Stimulated activated CD8-positive, alpha-beta memory T cell treated with anti-CD3 and anti-CD28 coated beads, Interleukin-4, amount 100 ng/mL, for 48 hours (primary cell): Measurements from ENCODE around the gene MIER2.
"Not testable (repeated sequence)": the region's sequence is repeated elsewhere in the genome, so short reads cannot be mapped to it uniquely, and the experiment has no call there.

ENCODE experiments used
- DNase-seq: peaks from one replicate; pipeline ENCODE4 v3.0.0-alpha.2; 2020

MIER2 gene

DNA sequence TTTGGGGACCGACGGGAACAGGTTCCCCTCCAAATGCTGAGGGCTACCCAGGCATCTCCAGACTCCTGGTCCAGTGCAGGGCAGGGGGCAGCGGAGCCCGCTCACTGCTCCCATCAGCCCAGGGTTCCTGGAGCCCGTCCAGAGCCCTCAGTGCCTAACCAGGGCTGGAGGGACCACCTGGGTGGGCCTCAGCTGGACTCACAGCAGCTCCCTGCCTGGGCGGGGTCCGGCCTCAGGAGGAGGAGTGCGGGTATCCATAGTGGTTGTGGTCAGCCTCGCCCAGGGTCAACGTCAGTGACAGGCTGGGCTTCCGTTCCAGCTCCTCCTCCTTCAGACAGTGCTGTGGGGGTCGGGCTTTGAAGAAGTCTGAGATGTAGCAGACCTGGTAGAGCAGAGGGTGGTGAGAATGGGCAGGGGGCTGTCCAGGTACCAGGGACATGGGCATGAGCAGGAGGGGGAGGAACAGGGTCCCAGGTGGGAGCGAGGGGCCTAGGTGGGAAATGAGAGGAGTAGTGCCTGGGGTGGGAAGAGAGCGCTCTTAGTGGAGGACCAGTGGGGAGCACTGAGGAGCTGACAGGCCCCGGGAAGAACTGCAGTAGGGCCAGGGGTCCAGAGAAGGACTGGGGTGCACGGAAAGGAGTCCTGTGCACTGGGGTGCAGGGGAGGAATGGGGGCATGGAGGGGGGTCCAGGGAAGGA lies 63.3 kb downstream of the MIER2 start:
- no peak for DNase-seq

DNA sequence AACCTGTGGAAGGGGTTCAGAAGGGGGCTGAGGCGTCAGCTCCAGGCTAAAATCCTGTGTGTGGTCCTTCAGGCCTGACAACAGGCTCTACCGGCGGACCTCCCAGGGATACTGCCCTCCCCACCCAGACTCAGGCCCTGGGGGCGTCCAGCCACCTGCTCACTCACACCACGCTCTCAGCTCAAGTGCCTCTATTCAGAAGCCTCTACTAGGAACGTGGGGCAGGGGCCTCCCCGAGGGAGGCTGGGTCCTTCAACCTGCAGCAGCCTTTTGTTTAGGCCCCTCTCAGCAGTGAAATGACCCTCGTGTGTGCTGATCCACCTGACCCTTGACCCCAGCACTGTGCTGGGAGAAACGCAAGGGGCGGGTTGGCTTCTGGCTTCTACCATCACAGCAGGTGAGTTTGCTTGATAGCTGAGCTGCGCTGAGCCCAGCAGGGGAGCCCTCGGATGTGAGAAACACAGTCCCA lies 64.0 kb downstream of the MIER2 start:
- no peak for DNase-seq

DNA sequence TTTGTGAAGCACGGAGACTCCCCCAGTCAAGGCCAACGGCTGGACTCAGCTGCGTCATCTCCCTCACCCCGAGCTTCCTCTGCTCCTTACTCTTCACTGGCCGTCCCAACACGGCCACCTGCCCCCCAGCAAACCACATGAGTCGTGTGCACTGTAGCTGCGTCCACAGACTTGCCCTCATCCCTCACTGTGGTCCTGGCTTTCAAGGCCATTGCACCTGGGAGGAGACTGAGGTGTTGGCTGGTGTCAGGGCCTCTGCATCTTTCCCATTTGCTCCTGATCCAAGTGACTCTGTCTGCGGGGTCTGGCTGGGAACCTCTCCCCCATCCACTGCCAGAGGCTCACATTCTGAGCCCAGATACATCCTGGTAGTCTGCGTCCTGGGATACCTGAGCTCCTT lies 64.9 kb downstream of the MIER2 start:
- DNase-seq, result no peak

DNA sequence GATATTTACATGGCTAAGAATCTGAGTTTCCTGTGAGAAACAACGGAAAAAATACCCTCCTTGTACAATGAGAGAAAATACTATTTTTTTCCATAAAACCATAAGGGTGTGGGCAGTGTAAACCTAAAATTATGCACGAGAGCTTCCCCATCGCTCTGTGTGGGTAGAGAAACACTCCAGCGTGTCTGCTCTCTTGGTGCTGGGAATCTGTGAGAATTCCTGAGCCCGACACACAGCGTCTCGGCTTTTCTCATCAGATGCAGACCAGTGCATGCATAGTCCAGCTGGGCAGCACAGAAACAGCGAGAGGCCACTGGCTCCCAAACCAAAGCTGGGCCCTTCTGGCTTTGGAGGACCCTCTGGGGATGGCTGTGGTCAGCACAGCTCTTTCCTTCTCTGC lies 65.4 kb downstream of the MIER2 start:
- DNase-seq, result no peak

DNA sequence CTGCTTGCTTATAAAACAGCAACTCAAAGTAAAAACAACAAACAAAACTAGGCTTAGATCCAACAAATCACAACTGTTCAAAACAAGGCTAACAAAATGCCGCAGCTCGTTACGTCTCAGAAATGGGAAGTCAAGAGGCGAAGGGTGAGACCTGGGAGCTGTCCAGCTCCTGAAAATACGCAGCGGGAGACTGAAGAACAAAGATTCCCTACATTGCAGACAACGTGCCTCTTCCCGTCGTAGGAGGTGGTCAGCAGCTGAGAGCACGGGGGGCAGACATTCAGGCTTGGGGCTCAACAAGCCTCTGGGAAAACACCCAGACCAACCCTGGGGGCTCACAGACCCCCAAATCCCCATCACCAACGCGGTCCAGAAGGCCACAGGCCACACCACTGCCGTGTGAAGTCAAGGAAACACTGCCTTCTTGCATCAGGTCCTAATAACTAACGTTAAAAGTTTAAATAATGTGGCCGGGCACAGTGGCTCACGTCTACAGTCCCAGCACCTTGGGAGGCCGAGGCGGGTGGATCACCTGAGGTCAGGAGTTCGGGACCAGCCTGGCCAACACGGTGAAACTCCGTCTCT lies 66.9 kb downstream of the MIER2 start:
- DNase-seq, result no peak

DNA sequence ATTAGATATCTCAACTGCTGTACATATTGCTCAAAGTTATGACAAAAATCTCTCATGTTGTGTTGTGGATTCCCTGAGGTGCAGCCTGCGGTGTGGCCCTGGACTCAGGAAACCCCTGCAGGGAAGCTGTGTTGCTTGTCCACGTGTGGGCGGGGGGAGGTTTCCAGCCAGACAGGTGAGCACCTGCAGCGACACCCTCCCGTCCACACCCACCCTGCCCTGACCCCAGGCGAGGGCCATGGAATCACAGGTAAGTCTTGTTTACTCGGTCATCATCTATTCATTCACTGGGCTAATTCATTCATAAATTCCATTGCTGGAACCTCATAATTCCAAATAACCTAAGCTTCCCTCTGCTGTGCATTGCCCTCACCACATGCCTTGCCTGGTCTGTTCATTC lies 67.5 kb downstream of the MIER2 start:
- no peak for DNase-seq

DNA sequence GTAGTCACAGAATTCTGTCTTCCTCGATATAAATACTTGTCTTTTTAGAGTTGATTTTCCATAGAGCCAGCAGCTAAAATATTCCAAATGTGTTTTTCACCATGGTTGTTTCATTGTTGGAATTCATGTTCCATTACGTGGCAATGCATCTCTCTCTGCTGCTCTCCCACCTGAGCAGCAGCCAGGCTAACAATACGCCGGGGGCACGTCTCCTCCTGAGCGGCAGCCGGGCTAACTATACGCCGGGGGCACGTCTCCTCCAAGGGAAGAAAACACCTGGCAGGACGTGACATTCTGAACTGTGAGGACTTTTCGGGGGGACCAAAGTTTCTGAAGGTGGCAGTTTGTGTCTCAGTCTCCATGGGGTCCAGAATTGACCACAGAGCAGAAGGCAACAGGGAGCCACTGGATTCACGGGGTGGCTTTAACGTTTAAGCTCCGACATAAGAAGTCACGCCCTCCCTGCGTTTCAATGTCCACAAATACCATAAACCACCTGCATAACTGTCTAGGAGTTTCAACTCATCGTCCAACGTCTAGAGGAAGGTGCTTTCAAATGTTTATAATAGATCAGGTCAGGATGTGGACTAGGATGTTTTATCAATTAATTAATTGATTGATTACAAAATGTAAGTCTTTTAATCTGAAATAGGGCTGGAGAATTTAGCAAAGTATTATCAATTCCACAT lies 68.5 kb downstream of the MIER2 start:
- no peak for DNase-seq

DNA sequence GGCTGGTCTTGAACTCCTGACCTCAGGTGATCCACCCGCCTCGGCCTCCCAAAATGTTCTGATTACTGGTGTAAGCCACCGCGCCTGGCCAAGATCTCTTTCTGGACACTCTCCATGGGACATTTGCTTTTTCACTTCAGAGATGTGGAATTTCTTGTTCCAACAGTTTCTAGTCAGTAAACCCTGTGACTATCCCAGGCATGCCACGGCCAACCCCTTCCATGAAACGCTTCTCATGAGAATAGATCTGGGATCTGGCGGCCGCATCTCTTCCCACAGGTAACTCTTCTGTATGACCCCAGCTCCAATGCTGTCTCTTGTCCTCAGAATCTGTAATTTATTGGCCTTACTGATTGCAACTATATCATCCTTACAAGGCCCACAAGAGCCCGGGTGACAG lies 69.6 kb downstream of the MIER2 start:
- DNase-seq, result no peak

DNA sequence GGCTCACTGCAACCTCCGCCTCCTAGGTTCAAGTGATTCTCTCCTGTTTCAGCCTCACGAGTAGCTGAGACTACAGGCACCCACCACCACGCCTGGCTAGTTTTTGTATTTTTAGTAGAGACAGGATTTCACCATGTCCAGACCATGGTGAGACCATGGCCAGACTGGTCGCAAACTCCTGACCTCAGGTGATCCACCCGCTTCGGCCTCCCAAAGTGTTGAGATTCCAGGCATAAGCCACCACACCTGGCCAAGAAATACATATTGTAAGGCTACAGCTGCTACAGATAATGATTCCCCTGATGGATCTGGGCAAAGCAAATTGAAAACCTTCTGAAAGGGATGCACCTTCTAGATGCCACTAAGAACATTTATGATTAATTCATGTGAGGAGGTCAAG lies 71.2 kb downstream of the MIER2 start:
- no peak for DNase-seq

DNA sequence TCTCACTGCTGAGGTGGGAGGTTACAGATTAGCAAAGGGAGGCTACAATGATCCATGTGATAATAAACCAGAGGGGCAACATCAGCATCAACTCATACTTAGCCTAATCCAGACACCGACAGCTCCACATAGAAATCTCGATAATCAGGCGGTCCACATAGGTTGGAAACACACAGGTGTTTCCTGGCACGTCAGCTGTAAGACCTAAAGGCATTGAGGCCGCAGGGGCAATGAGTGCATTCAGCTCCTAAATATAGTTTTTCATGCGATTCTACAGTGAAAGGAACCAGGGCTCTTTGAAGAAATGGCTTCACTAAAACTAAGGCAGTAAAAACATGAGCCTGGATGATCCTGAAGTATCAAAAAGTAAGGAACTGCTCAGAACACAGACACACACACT lies 72.7 kb downstream of the MIER2 start:
- DNase-seq, result no peak

DNA sequence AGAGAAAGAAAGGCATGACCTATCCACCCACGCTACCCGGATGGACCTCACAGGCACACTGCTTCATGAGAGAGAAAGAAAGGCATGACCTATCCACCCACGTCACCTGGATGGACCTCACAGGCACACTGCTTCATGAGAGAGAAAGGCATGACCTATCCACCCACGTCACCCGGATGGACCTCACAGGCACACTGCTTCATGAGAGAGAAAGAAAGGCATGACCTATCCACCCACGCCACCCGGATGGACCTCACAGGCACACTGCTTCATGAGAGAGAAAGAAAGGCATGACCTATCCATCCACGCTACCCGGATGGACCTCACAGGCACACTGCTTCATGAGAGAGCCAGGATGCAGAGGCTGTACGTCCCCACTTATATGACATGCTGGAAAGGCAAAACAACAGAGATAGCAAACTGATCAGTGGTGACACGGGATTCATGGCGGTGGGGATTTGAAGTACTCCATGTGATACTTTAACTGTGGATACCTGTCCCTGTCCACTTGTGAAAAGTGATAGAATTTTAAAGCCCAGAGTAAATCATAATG lies 73.8 kb downstream of the MIER2 start:
- not testable (repeated sequence) for DNase-seq

DNA sequence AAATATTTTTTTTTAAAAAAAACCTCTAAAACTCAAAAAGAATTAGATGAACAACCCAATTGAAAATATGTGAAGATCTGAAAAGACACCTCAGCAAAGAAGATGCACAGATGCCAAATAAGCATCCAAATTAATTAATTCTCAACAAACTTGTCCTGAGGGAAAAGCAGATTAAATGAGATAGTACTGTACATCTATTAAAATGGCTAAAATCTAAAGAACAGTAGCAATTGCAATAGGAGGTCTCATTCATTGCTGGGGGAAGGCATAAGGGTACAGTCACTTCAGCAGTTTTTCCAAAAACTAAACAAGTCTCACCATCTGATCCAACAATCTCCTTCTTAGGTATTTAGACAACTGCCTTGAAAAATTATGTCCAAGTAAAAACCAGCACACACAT lies 75.4 kb downstream of the MIER2 start:
- DNase-seq, result no peak

DNA sequence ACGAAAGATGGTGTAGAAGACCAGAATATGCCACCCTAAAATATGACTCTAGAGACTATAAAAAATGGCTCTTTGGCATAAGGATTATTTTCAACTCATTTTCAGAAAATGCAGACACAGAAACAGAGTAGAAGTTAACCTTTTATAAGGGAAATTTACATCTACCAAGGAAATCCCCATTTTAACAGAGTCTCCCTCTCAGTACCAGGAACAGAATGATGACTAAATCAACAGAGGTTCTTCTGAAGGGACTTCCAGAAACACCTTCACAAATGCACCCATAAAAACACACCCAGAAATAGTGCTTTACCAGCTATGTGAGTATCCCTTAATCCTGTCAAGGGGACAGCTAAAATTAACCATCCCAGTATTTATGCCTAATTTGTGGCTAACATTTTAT lies 82.5 kb downstream of the MIER2 start:
- no peak for DNase-seq

DNA sequence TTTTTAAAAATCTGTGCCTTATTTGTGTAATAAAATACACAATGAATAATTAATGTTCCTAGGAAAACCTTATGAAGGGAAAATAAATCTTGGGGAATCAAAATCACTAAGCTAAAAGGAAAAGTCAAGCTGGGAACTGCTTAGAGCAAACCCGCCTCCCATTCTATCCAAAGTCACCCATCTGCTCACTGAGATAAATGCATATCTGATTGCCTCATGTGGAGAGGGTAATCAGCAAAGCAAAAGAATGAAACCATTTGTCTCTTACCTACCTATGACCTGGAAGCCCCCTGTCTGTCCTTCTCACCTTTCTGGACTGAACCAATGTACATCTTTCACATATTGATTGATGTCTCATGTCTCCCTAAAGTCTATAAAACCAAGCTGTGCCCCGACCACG lies 87.8 kb downstream of the MIER2 start:
- not testable (repeated sequence) for DNase-seq
